ENCODE results near the gene TLK1. TPM values are rescaled to one million over a fixed set of nuclear protein-coding genes. Genes with fewer than 3 reads are reported as not detected.

The TLK1 gene
- total RNA-seq, 1 donor from 2014 or later, result 32.2 TPM

DNA sequence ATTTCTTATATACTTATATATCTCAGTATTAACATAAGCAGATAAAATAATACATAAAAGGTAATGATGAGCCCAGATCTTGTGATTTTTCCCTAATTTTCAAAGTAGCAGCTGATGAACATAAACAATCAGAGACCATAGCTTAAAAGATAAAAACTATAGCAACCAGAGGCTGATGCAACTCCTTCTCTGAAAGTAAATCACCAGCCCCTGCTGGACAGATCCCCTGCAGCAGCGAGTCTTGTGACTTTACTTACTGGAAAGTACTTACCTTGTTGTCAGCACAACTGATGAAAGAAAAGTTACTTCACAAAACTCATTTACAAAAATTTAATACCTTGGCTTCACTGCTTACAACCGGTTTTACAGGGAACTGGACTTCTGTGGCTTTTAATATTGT is 164.4 kb downstream of the TLK1 start:
- Histone ChIP-seq H3K9me3 (no peaks in the 10 kb centered on the region), H3K27ac (no peak overlapping the region), H3K27me3 (no peaks in the 10 kb centered on the region), H3K36me3 (peaks cover 13 to 58% of the 10 kb centered on the region in 2 donors), H3K4me1 (no peaks in the 10 kb centered on the region), H3K4me3 (no peak overlapping the region)
- TF ChIP-seq, protein P1, sequence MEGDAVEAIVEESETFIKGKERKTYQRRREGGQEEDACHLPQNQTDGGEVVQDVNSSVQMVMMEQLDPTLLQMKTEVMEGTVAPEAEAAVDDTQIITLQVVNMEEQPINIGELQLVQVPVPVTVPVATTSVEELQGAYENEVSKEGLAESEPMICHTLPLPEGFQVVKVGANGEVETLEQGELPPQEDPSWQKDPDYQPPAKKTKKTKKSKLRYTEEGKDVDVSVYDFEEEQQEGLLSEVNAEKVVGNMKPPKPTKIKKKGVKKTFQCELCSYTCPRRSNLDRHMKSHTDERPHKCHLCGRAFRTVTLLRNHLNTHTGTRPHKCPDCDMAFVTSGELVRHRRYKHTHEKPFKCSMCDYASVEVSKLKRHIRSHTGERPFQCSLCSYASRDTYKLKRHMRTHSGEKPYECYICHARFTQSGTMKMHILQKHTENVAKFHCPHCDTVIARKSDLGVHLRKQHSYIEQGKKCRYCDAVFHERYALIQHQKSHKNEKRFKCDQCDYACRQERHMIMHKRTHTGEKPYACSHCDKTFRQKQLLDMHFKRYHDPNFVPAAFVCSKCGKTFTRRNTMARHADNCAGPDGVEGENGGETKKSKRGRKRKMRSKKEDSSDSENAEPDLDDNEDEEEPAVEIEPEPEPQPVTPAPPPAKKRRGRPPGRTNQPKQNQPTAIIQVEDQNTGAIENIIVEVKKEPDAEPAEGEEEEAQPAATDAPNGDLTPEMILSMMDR (IDR thresholded peaks at IDR 0.05), result no peak
- no peak for DNase-seq (ENCODE audit: low spot score in 2 of 2)
- intact Hi-C loops (cut with DNase I), result no loop called here

DNA sequence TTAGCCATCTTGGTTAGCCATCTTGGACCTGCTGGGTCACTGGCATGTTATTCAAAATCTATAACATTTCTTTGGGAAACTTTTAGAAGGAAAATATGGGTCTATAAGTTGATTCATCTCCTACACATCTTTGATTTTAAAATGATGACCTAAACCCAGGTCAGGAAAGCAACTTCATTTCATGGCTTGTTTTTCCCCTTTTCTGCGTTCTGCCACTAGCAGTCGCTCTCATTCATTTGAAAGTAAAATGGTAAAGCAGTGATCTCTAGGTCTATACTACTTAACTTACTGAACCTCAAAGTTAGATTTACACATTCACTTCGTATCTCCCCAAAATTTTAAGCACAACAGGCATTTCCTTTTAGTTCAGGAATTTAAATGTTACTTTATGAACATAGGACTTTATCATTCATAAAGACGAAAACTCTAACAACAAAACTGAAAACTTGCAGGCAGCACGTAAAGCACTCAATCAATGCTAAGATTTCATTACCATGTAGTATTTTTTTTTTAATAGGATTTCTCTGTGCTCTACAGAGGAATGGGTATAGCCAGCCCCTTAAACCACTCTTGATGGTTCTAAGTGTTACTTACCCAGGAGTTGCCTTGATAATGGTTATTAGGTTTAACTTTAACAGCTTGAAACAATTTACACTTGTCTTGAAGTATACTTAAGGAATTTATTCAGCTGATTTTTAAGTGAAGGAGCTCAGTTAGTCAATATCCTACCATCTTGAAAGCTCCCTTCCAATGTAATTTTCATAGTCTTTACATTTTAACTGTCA is 169.1 kb downstream of the TLK1 start:
- H3K9me3 ChIP-seq, result no peaks in the 10 kb centered on the region
- DNase-seq (ENCODE audit: low spot score in 2 of 2), result no peak
- H3K27ac ChIP-seq, result no peak overlapping the region
- intact Hi-C loops (cut with DNase I), result no loop called here
- no peaks in the 10 kb centered on the region for H3K4me1 ChIP-seq
- TF ChIP-seq, protein P1 (IDR thresholded peaks at IDR 0.05), result no peak
- no peaks in the 10 kb centered on the region for H3K27me3 ChIP-seq
- no peak overlapping the region for H3K4me3 ChIP-seq
- peaks cover 10 to 38% of the 10 kb centered on the region in 2 donors for H3K36me3 ChIP-seq

DNA sequence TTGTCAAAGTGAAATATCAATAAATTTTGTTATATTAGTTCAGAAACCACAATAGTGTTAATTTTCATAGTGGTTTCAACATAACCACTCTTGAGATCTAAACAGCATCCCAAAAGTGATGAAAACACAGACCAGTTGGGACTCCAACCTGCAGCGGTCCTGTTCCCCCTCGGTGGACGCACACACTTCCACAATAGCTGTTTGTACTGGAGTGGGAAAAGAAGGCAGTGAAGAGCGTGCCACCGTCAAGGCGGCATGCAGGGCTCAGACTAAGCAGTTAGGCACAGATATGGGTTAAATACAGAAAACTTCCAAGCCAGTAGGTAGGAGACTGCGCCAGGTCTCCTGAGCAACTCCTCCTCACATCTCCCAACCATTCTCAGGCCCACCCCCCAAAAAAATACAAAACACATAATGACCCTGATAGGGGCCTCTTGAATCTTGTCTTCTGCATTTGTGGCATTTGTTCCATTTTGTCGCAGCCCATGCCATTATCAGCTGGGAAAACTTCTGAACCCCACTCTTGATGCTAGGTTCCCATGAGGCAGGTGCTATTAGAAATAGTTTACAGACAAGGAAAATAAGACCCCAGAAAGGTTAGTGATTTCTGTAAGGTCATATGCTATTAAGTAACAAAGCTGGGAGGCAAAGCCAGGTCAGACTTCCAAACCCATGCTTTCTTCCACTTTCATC is 174.0 kb downstream of the TLK1 start:
- TF ChIP-seq, protein P1 (IDR thresholded peaks at IDR 0.05), result no peak
- DNase-seq (ENCODE audit: low spot score in 2 of 2), result no peak
- H3K4me1 ChIP-seq, result no peaks in the 10 kb centered on the region
- H3K4me3 ChIP-seq, result no peak overlapping the region
- peaks cover under 1 to 4% of the 10 kb centered on the region in 2 donors for H3K36me3 ChIP-seq
- H3K9me3 ChIP-seq, result no peaks in the 10 kb centered on the region
- intact Hi-C loops (cut with DNase I), result no loop called here
- H3K27ac ChIP-seq, result no peak overlapping the region
- no peaks in the 10 kb centered on the region for H3K27me3 ChIP-seq

DNA sequence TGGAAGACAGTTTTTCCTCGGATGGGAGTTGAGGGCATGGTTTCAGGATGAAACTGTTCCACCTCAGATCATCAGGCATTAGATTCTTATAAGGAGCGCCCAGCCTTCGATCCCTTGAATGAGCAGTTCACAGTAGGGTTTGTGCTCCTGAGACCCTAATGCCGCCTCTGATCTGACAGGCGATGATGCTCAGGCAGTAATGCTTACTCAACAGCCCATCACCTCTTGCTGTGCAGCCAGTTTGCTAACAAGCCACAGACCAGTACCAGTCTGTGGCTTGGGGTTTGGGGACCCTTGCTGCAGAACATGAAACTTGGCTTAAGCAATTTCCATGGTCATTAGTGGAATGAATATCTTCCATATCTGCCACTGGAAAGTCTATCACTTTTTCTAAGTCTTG is 175.3 kb downstream of the TLK1 start:
- TF ChIP-seq, protein P1 (IDR thresholded peaks at IDR 0.05), result no peak
- no peak for DNase-seq (ENCODE audit: low spot score in 2 of 2)
- Histone ChIP-seq H3K27me3 (no peaks in the 10 kb centered on the region), H3K36me3 (peaks cover 0 to 4% of the 10 kb centered on the region in 2 donors), H3K4me3 (no peak overlapping the region), H3K27ac (no peak overlapping the region), H3K4me1 (no peaks in the 10 kb centered on the region), H3K9me3 (no peaks in the 10 kb centered on the region)
- intact Hi-C loops (cut with DNase I), result no loop called here

DNA sequence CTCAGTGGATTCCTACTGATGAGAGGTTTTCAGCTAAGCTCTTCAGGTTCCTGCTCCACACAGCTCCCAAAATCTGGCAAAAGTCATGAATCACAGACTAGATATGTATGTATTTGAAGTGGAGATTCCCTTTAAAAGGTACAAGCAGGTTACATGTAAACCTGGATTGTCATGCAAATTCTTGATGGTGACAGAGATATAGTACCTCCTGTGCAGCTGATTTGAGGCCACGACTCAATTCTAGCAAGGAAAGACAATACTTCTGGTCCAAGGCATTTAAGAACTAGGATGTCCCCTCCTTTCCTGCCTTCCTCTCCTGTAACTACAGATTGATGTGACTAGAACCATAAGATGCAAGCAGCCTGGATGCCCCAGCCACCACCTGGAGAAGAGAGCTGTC is 176.6 kb downstream of the TLK1 start:
- Histone ChIP-seq H3K27ac (no peak overlapping the region), H3K36me3 (peaks cover 0 to 4% of the 10 kb centered on the region in 2 donors), H3K27me3 (no peaks in the 10 kb centered on the region), H3K4me1 (no peaks in the 10 kb centered on the region), H3K9me3 (no peaks in the 10 kb centered on the region), H3K4me3 (no peak overlapping the region)
- TF ChIP-seq, protein P1 (IDR thresholded peaks at IDR 0.05), result no peak
- DNase-seq (ENCODE audit: low spot score in 2 of 2), result no peak
- intact Hi-C loops (cut with DNase I), result no loop called here

All from ascending aorta (tissue), 2 donors.